Left colon (tissue), 2 donors: ENCODE measurements around the gene RASAL2. TPM values are rescaled to one million over a fixed set of nuclear protein-coding genes. Genes with fewer than 3 reads are reported as not detected.
"Not testable (repeated sequence)": the region's sequence is repeated elsewhere in the genome, so short reads cannot be mapped to it uniquely, and the experiment has no call there.

ENCODE experiments used
- ATAC-seq: fragments of 200-7000 bp; cut with Tn5 transposase; one replicate; pipeline ENCODE4 v1.9.1; 2020; ENCODE audit warnings: mild to moderate bottlenecking, moderate library complexity
- DNase-seq, 2 donors: peaks; one replicate each; pipeline ENCODE4 v3.0.0-alpha.2; 2020
- intact Hi-C, 2 donors: fragments of 100-400 bp; cut with DNase I in 1 of 2; cut with micrococcal nuclease in 1 of 2; formaldehyde crosslinking; loops; one replicate each; pipeline versions ENCODE4 v1.11.2 to v1.14.0; 2022; cut with DNase I, micrococcal nuclease
- total RNA-seq, 2 donors: library from RNA; stranded (reverse); fragmentation: NEBNext Ultra II Directional; extraction: Animal tissue kit (Norgen Biotek cat#: 25700); gene quantifications; one replicate each; pipeline ENCODE4 v1.2.1, GENCODE V29; 2021
- donor health status: DM: no; HTN: no; CAD: no.
- donor health status: DM: yes; HTN: yes; CAD: no.

The RASAL2 gene
- total RNA-seq, 2 donors from 2014 or later, result 14.5 to 17.3 TPM

DNA sequence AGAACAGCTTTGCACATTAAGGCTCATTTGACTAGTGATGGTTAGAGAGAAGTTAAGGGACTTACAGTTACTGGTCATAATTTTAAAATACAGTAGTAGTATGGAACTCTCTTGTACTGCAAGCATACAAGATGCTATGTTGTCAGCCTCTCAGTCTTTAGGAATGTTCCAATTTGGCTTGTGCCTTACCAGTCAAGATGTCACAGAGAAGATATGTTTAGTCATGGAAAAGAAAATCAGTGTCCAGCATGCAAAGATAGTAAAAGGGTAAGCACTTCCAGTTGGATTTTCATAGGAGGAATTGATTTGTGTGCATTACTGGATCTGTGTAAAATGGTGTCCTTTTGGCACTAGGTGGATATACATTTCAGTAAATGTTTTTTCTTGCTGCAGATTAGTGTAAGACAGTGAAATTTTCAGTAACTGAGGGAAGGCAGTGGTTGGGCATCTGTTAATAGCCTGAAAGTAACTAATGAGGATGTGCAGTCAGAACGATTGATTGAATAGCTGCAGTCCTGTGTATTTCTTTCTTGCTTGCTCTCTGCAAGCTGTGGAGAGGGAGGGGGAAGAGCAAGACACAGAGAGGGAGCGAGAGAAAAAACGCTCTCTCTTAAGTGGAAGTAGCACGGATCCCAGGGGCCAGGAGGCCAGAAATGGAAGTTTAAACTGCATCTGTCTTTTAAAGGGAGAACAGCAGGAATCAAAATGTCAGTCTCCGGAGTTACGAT is 294.7 kb downstream of the RASAL2 start:
- DNase-seq, result no peak
- intact Hi-C loops, result no loop called here
- ATAC-seq, result no peak

DNA sequence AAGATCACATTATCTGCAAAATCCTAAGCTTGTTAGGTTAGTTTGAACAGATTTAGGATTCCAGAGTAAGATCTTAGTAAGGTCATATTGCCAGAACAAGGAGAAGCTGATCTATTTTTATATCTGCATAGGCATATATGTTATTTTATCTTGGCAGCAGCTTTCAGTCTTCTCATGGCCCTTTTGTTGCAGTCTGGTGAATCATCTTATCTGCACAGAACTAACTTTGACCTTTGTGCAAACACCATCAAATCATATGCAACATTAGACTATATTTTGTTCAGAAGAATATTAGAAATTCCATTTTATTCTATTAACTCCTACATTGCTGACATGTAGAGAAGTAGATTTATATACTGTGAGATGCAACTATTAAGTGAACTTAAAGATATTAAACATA is 295.5 kb downstream of the RASAL2 start:
- ATAC-seq, result no peak
- intact Hi-C loops, result no loop called here
- DNase-seq, result no peak

DNA sequence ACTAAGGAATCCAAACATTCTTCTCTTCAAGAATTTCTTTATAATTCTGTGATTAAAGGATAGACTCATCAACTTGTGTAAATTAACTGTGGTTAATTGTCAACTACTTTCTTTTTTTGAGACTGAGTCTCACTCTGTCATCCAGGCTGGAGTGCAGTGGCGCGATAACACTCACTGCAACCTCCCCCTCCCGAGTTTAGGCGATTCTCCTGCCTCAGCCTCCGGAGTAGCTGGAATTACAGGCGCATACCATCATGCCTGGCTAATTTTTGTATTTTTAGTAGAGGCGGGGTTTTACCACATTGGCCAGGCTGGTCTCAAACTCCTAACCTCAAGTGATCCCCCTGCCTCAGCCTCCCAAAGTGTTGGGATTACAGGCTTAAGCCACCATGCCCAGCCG is 296.4 kb downstream of the RASAL2 start:
- intact Hi-C loops, DNase-seq, ATAC-seq: not testable (repeated sequence)

DNA sequence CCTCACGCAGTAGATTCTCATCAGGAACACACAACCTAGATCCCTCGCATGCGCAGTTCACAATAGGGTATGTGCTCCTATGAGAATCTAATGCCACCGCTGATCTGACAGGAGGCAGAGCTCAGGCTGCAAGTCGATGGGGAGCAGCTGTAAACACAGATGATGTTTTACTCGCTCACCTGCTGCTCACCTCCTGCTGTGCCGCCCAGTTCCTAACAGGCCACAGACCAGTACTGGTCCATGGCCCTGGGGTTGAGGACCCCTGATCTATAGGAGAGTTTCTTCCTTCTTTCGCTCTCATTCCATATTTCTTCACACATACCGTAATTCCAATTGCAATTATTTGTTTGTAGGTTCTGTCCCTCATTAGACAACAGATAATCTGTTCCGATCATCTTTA is 299.5 kb downstream of the RASAL2 start:
- DNase-seq (no peak), ATAC-seq (no peak)
- intact Hi-C loops, result no loop called here

DNA sequence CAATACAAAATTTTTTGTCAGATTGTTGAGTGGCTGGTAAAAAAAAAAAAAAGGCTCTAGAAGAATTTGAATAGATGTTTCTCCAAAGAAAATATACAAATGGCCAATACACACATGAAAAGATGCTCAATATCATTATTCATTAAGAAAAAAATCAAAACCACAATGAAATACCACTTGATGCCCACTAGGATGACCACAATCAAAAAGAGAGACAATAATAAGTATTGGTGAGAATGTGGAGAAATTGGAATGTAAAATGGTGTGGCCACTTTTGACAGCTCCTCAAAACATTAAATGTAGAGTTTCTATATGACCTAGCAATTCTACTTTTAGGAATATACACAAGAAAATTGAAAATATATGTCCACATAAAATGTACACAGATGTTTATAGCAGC is 302.9 kb downstream of the RASAL2 start:
- ATAC-seq (no peak), DNase-seq (no peak)
- intact Hi-C loops, result no loop called here

DNA sequence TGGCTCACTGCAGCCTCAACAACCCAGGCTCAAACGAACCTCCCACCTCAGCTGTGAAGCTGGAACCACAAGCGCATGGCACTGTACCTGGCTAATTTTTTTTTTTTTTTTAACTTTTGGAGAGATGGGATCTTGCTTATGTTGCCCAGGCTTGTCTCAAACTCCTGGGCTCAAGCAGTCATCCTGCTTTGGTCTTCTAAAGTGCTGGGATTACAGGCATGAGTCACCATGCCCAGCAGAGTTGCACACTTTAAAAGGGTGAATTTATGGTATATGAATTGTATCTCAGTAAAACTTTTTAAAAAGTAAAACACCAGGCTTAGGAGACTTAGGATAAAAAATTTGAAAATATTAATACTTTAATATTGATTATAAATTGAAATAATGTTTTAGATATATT is 303.8 kb downstream of the RASAL2 start:
- intact Hi-C loops, result no loop called here
- DNase-seq, result no peak
- no peak for ATAC-seq

DNA sequence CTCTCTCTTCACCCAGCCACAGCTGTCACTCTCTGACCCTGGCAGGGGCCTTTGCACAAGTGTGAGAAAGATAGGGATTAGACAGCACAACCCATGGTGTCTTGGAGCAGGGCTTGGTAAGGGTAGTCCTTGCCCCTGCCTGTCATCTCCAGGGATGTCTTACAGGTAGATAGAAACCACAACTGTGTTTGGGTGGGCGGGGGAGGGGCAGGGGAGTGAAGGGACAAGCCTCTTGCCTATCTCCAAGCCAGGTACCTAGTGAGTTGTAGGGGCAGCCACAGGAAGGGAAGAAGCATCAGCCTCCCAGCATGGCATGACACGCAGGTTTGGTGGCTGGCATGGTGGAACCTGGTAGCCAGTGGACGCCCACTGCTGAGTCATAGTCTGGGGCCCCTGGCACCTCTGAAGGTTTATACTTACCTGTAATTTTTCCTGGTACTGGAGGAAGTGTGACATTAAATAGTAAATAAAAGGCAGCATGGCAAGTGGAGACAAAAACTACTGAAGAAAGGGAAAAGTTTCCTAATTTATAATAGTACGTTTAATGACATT is 305.3 kb downstream of the RASAL2 start:
- DNase-seq (no peak), ATAC-seq (no peak)
- intact Hi-C loops, result no loop called here

DNA sequence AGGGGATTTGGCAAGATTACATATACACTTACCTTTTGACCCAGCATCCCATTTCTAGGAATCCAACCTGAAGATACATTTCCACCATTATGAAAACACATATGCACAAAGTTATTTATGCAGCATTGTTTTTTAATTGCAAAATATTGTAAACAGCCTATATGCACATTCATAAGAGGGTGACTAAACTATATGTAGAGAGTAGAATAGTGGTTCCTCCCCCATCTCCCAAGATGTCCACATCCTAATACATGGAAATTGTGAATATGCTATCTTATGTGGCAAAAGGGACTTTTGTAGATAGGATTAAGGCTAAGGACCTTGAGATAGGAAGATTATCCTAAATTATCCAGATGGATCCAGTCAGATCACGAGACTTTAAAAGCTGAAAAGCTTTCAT is 311.2 kb downstream of the RASAL2 start:
- DNase-seq (no peak), ATAC-seq (no peak)

DNA sequence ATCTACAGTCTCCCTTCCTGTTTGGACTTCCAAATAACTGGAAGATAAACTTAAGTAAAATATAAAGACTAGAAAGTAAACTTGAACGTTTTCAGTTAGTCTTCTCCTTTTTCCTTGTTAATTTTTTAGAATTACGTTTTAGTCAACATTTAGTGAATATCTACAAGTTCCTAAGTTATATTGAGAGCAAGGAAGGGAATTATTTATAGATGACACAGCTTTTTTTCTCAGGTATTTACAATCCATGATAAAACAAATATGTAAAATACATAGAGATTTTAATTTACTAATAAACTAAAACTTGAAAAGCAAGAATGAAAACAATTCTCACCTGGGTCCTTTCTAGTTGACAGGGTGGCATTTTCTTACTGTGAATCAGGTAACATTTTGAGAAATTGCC is 313.3 kb downstream of the RASAL2 start:
- DNase-seq (no peak), ATAC-seq (no peak)
- intact Hi-C loops, result no loop called here

More for the DNA sequence above, 311.2 kb downstream of the RASAL2 start:
- intact Hi-C loops, result no loop called here

DNA sequence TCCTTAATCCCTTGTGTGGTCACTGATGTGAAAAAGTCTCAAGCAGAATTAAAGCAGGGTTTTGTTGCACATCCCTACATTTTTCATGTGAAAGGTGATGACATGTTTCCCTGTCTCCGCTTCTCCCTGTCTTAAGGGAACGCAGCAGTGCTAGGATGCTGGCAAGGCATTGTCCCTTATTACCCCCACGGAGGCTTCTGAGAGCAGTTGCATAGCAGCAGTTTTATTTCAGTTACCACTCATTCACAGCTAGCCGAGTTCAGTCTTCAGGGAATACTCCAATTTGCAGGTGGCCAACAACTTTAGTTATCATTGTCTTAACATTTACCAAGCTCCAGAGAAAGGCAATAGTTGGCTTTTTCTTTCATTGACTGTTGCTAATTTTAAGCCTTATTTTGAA is 313.8 kb downstream of the RASAL2 start:
- ATAC-seq, result no peak

DNA sequence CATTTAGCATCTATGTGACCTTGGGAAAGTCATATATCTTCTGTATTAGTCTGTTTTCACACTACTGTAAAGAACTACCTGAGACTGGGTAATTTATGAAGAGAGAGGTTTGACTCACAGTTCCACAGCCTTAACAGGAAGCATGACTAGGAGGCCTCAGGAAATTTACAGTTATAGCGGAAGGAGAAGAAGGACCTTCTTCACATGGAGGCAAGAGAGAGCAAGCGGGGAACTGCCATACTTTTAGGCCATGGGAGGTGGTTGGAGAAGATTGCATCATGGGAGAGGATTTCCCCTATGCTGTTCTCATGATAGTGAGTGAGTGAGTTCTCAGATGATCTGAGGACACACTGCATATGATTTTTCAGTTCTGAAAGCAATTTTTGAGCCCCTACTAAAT is 315.0 kb downstream of the RASAL2 start:
- ATAC-seq (no peak), DNase-seq (no peak)
- intact Hi-C loops, result no loop called here

More for the DNA sequence above, 313.8 kb downstream of the RASAL2 start:
- no peak for DNase-seq
- intact Hi-C loops, result no loop called here

DNA sequence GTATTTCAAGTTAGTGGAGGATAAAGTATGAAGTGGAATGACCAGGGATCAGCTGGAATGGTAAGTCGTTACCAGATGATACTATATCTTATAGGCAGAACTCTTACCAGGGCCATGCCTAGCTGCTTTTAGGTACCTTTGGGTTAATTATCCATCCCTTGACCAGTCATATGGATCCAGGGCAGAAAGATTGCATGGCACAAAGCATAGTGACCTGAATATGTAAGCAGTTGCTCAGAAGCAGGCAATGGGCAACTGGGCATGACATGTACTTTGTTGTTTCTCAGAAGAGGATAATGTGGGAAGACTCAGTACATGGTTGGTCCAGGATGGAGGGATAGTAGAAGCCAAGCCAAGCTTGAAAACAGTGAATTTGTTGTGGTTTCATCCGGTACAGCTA is 315.6 kb downstream of the RASAL2 start:
- intact Hi-C loops, result no loop called here
- no peak for ATAC-seq
- DNase-seq, result no peak

DNA sequence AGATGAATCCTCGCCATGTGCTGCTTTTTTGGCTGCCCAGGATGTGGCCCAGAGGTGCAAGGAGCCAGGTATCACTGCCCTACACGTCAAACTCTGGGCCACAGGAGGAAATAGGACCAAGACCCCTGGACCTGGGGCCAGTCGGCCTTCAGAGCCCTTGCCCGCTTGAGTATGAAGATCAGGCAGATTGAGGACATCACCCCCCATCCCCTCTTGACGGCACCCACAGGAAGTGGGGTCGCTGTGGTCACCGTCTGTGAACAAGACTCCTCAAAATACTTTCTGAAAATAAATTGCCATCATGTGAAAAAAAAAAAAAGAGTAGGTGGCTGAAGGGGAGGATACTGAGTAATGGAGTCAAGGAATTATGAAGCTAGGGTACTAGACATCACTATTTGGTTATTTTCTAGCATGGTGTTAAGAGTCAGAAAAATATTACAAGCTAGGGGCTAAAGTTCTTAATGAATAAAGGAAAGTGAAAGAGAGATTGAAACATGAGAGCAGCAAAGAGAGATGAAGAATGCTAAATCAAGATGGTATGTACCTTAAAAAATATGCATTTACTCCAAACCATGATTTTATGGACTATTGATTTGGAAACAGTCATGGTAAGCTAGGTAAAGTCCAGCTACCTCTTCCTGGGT is 318.0 kb downstream of the RASAL2 start:
- intact Hi-C loops, result no loop called here
- no peak for DNase-seq
- ATAC-seq, result no peak

DNA sequence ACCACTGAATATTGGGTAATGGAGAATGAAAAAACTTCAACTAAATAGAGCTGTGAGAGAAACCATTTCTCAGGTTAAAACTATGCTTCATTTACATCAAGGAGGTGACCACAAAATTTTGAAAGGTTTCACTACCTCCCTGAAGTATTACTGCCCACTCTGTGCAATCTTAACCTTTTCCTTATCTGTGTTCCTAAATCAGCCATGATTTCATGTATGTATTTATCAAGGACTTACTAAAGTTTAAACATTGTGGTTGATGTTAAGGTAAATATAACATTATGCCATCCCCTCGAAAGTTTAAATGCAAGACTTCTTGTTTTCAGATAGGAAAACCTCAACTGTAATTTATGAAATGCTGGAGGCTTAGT is 318.5 kb downstream of the RASAL2 start:
- ATAC-seq (no peak), DNase-seq (no peak)
- intact Hi-C loops, result no loop called here

DNA sequence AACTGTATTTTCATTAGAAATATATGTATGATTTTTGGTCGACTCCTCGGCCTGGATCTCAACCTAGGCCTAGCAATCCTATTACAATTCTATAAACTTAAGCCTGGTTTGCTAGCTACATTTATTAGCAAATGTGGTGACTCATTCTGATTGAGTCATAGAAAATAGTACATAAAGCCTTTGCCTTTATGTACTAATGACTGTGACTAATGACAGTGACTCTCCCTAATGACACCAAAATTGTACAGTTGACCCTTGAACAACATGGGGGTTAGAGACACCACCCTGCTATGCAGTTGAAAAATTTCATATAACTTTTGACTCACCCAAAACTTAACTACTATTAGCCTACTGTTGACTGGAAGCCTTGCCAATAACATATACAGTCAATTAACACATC is 324.0 kb downstream of the RASAL2 start:
- intact Hi-C loops, result no loop called here
- no peak for ATAC-seq
- DNase-seq, result no peak

DNA sequence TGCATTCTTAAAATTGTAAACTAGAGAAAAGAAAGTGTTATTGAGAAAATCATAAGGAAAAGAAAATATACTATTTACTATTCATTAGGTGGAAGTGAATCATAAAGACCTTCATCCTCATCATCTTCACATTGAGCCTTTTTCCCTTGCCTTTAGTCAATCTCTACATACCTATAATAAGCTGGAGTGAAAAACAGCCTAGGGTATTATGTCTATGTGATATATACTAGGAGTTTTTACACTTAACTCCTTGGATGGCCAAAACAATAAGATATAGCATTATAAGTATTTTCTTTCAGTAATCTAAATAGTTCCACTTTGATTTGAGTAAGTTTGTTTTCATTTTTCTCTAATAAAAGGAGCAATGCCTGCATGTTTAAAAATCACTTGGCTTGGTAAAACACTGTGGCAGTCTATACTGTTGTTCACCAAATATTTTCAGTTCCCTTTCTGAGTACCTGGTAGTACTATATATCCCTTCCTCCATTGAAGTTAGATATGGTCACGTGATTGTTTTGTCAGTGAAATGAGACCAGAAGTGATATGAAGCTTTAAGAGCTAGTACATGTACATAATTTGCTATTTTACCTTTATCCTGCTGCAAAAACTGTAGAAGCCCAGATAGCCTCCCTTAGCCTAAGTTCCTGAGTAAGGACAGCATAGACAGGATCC is 324.5 kb downstream of the RASAL2 start:
- no peak for DNase-seq
- no peak for ATAC-seq
- intact Hi-C loops, result no loop called here

DNA sequence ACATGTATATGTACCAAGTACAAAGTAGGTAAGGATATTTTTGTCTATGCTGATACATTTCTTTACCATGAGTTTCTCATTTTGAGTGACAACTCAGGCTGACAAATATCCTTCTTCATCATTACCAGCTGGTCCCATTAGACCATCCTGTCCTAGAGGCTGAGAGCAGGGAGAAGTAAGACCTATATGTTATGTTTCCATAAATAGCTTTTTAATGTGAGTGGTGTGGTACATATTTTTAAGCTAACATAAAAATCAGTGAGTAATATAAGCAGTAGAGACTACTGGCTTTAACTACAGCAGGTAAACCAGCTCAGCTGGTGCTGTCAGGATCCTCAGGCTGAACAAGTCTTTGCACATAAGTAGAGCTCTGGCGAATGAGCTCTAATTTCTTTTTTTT is 340.5 kb downstream of the RASAL2 start:
- ATAC-seq (no peak), DNase-seq (no peak)
- intact Hi-C loops, result no loop called here

DNA sequence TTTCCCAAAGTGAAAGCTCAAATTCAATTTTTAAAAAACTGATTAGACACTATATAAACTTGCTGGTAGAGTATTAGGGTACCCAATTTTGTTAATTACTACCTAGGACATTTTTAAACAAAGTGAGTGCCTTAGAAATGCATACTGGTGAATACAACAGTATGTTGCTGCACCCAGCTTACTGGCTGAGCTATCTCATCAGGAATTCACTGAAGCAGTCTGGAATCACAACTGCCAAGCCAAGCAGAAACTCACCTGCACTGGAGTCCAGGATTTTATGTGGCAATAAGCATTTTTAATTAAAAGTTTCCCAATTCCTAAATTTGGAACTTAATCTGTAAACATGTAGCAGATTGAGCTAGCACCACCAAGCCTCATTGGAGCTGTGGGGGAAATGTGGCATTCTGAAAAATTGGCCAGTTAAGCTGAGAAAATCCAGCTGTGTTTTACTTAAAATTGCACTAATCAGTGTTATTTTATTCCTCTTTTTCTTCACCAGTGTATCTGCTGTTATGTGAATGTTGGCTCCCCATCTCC is 341.1 kb downstream of the RASAL2 start:
- intact Hi-C loops, result no loop called here
- DNase-seq (no peak), ATAC-seq (no peak)

DNA sequence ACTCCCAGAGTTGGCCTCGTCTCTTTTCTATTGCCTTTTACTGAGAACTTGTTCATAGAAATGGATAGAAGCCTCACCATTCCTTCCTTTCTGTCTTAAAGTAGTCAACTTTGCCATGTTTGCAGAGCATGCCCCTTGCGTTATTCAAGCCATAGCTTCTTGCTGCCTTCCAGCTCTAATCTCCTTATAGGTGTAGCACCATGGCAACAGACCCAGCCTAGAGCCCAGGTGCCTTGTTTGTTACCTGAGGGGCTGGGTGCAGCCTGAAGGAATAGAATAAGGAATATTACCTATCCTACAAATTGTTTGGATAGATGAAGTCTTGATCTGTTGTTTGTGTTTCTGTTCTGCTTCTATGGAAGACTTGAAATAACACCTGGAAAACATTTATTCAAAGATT is 343.0 kb downstream of the RASAL2 start:
- ATAC-seq (no peak), DNase-seq (no peak)
- intact Hi-C loops, result no loop called here

DNA sequence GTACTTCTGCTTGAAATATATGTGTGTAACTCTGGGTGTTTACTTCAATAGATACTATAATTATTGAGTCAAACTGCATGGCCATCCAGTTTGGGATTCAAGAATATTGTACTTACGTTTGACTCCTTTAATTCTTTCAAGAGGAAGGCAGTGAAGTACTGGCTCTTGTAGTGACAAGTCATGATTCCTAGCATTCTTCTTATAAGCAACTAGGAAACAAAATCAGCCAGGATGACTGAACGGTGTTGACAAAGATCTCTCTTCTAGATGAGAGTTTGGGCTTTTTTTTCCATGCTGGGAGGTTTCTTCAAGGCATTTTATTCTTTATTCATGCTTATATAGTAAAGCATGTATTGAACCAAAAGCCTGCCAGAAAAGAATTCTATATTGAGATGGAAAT is 344.5 kb downstream of the RASAL2 start:
- intact Hi-C loops, result no loop called here
- ATAC-seq (no peak), DNase-seq (no peak)
